Neural crest cell (in vitro differentiated cells): Measurements from ENCODE around the gene HOXC11. TPM values are rescaled to one million over a fixed set of nuclear protein-coding genes. Genes with fewer than 3 reads are reported as not detected.
A peak's percentile ranks its signal among the peaks of the same experiment; 100 is the strongest.

Experiments used
- DNase-seq: peaks from one replicate; pipeline ENCODE4 v3.0.0; 2021; ENCODE audit warnings: low read depth, mixed read lengths, low spot score
- H3K27ac Mint-ChIP-seq: one replicate; pipeline ENCODE4 v1.8.0; 2021; ENCODE audit warnings: mild to moderate bottlenecking, mixed read lengths; ENCODE audit not compliant: unreplicated experiment
- H3K27me3 Mint-ChIP-seq: 2 replicates; pipeline ENCODE4 v1.8.0; 2021; ENCODE audit warnings: low read depth, mild to moderate bottlenecking, mixed read lengths
- H3K36me3 Mint-ChIP-seq: 2 replicates; pipeline ENCODE4 v1.8.0; 2021; ENCODE audit warnings: low read depth, mild to moderate bottlenecking, mixed read lengths
- H3K4me1 Mint-ChIP-seq: 2 replicates; pipeline ENCODE4 v1.8.0; 2021; ENCODE audit warnings: mixed read lengths
- H3K4me3 Mint-ChIP-seq: one replicate; pipeline ENCODE4 v1.8.0; 2021; ENCODE audit warnings: mild to moderate bottlenecking, mixed read lengths
- H3K9me3 Mint-ChIP-seq: 2 replicates; pipeline ENCODE4 v1.8.0; 2021; ENCODE audit warnings: mixed read lengths
- CTCF ChIP-seq: fragments of 200-600 bp; sonication (generic); conservative IDR thresholded peaks from 2 replicates; pipeline ENCODE4 v1.5.0; 2021; ENCODE audit warnings: antibody characterized with exemption, mild to moderate bottlenecking
- total RNA-seq: library from RNA; stranded (reverse); gene quantifications from 2 replicates; pipeline ENCODE4 v1.2.1, GENCODE V29; 2021

The HOXC11 gene
- total RNA-seq, 1 donor from 2014 or later, result not detected

GRCh38 chr12:54004841-54005530, 32.1 kb downstream of the HOXC11 start:
- peaks cover 3% of the 10 kb centered on the region for H3K36me3 Mint-ChIP-seq
- H3K4me1 Mint-ChIP-seq, result peaks cover 21% of the 10 kb centered on the region
- no peaks in the 10 kb centered on the region for H3K9me3 Mint-ChIP-seq
- no peak for DNase-seq
- H3K27ac Mint-ChIP-seq, result peak overlapping the region; percentile 59
- peak overlapping the region; percentile 76 for H3K4me3 Mint-ChIP-seq
- peaks cover 99% of the 10 kb centered on the region for H3K27me3 Mint-ChIP-seq
- no peak for TF ChIP-seq CTCF

- Mint-ChIP-seq H3K27me3 (peaks cover 99% of the 10 kb centered on the region), H3K9me3 (no peaks in the 10 kb centered on the region), H3K4me3 (peak overlapping the region; percentile 76), H3K4me1 (peaks cover 21% of the 10 kb centered on the region), H3K36me3 (peaks cover 3% of the 10 kb centered on the region), H3K27ac (no peak overlapping the region)
- DNase-seq, result no peak
- TF ChIP-seq CTCF, result no peak
These were observed 32.6 kb downstream of the HOXC11 start for GRCh38 chr12:54005531-54005852.

GRCh38 chr12:54005853-54006558, 33.1 kb downstream of the HOXC11 start:
- DNase-seq, result peak; percentile 95
- no peaks in the 10 kb centered on the region for H3K9me3 Mint-ChIP-seq
- H3K4me3 Mint-ChIP-seq, result peak overlapping the region; percentile 76
- peaks cover 21% of the 10 kb centered on the region for H3K4me1 Mint-ChIP-seq
- peaks cover 3% of the 10 kb centered on the region for H3K36me3 Mint-ChIP-seq
- peak; percentile 98 for TF ChIP-seq CTCF
- H3K27me3 Mint-ChIP-seq, result peaks cover 99% of the 10 kb centered on the region
- no peak overlapping the region for H3K27ac Mint-ChIP-seq

- Mint-ChIP-seq H3K9me3 (no peaks in the 10 kb centered on the region), H3K27ac (no peak overlapping the region), H3K4me3 (peak overlapping the region; percentile 76), H3K36me3 (peaks cover 3% of the 10 kb centered on the region), H3K27me3 (peaks cover 99% of the 10 kb centered on the region), H3K4me1 (peaks cover 21% of the 10 kb centered on the region)
- DNase-seq, result no peak
- TF ChIP-seq CTCF, result no peak
These were observed 33.8 kb downstream of the HOXC11 start for GRCh38 chr12:54006559-54007220.

- Mint-ChIP-seq H3K36me3 (peaks cover 3% of the 10 kb centered on the region), H3K27ac (no peak overlapping the region), H3K4me3 (peak overlapping the region; percentile 76), H3K27me3 (peaks cover 99% of the 10 kb centered on the region), H3K9me3 (no peaks in the 10 kb centered on the region), H3K4me1 (peaks cover 18% of the 10 kb centered on the region)
- no peak for TF ChIP-seq CTCF
- no peak for DNase-seq
These were observed 34.8 kb downstream of the HOXC11 start for GRCh38 chr12:54007538-54008259.
